SK-N-SH treated with all-trans-retinoic acid at 6 μM for 48 hours (cell line): ENCODE data around the gene TFB2M.
A peak's percentile ranks its signal among the peaks of the same experiment; 100 is the strongest.

Experiments
- ATAC-seq: fragments of 200-7000 bp; cut with Tn5 transposase; 3 replicates; pipeline ENCODE4 v1.9.1; 2020; ENCODE audit warnings: mild to moderate bottlenecking, moderate library complexity
- ARNTL ChIP-seq: fragments of 450-650 bp; formaldehyde crosslinking; IDR thresholded peaks from 2 replicates; pipeline ENCODE4 v1.5.0; 2020; ENCODE audit warnings: low read depth, mild to moderate bottlenecking, moderate library complexity, borderline replicate concordance
- BACH2 ChIP-seq: fragments of 250-450 bp; sonication (Bioruptor Pico); IDR thresholded peaks from 2 replicates; pipeline ENCODE4 v1.9.0; 2021; ENCODE audit warnings: mild to moderate bottlenecking, borderline replicate concordance
- CSDC2 ChIP-seq: fragments of 250-450 bp; sonication (Bioruptor Pico); IDR thresholded peaks from 2 replicates; pipeline ENCODE4 v1.5.0; 2020; ENCODE audit warnings: mild to moderate bottlenecking, moderate library complexity
- ESRRG ChIP-seq: fragments of 250-450 bp; sonication (Bioruptor Pico); IDR thresholded peaks from 2 replicates; pipeline ENCODE4 v1.6.1; 2021; ENCODE audit warnings: mild to moderate bottlenecking
- ISL1 ChIP-seq: fragments of 250-450 bp; sonication (Bioruptor Pico); IDR thresholded peaks from 2 replicates; pipeline ENCODE4 v2.1.2; 2022; ENCODE audit warnings: mild to moderate bottlenecking, moderate library complexity
- OSR1 ChIP-seq: fragments of 250-450 bp; sonication (Bioruptor Pico); IDR thresholded peaks from 2 replicates; pipeline ENCODE4 v1.8.0; 2022; ENCODE audit warnings: moderate library complexity, mild to moderate bottlenecking, inconsistent platforms
- PPARA ChIP-seq: fragments of 250-450 bp; sonication (Bioruptor Pico); IDR thresholded peaks from 2 replicates; pipeline ENCODE4 v1.5.0; 2020; ENCODE audit warnings: mild to moderate bottlenecking, borderline replicate concordance
- SNAI2 ChIP-seq: fragments of 250-450 bp; sonication (Bioruptor Pico); IDR thresholded peaks from 2 replicates; pipeline ENCODE4 v1.5.0; 2020; ENCODE audit warnings: mild to moderate bottlenecking, moderate library complexity
- TCF4 ChIP-seq: fragments of 250-450 bp; sonication (Bioruptor Pico); IDR thresholded peaks from 2 replicates; pipeline ENCODE4 v1.8.0; 2021; ENCODE audit warnings: mild to moderate bottlenecking, moderate library complexity, borderline replicate concordance
- TOX ChIP-seq: fragments of 250-450 bp; sonication (Bioruptor Pico); IDR thresholded peaks from 2 replicates; pipeline ENCODE4 v1.8.0; 2021; ENCODE audit warnings: mild to moderate bottlenecking, moderate library complexity, borderline replicate concordance
- ZC3H10 ChIP-seq: fragments of 250-450 bp; sonication (Bioruptor Pico); IDR thresholded peaks from 2 replicates; pipeline ENCODE4 v1.5.1; 2021; ENCODE audit warnings: mild to moderate bottlenecking, moderate library complexity
- ZFP3 ChIP-seq: fragments of 250-450 bp; sonication (Bioruptor Pico); IDR thresholded peaks from 2 replicates; pipeline ENCODE4 v1.5.0; 2020; ENCODE audit warnings: mild to moderate bottlenecking, moderate library complexity
- ZFP30 ChIP-seq: fragments of 450-650 bp; formaldehyde crosslinking; IDR thresholded peaks from 2 replicates; pipeline ENCODE4 v1.5.0; 2022; ENCODE audit warnings: mild to moderate bottlenecking, moderate library complexity
- ZNF565 ChIP-seq: fragments of 450-650 bp; formaldehyde crosslinking; conservative IDR thresholded peaks from 2 replicates; pipeline ENCODE4 v1.5.0; 2020; ENCODE audit warnings: low read depth, mild to moderate bottlenecking, moderate library complexity
- ZNF70 ChIP-seq: fragments of 450-650 bp; formaldehyde crosslinking; IDR thresholded peaks from 2 replicates; pipeline ENCODE4 v1.5.0; 2020; ENCODE audit warnings: mild to moderate bottlenecking, moderate library complexity
- ZNF8 ChIP-seq: fragments of 450-650 bp; formaldehyde crosslinking; IDR thresholded peaks from 2 replicates; pipeline ENCODE4 v1.5.0; 2020; ENCODE audit warnings: mild to moderate bottlenecking, moderate library complexity
- TF ChIP-seq, protein P1 (sequence below): fragments of 250-450 bp; sonication (Bioruptor Pico); IDR thresholded peaks from 2 replicates; pipeline ENCODE4 v1.8.0; 2021; ENCODE audit warnings: low read depth, mild to moderate bottlenecking, moderate library complexity, borderline replicate concordance
- TF ChIP-seq, protein P2 (sequence below): fragments of 250-450 bp; sonication (Bioruptor Pico); IDR thresholded peaks from 2 replicates; pipeline ENCODE4 v1.8.0; 2020; ENCODE audit warnings: mild to moderate bottlenecking, moderate library complexity, borderline replicate concordance
- TF ChIP-seq, protein P3 (sequence below): fragments of 250-450 bp; sonication (Bioruptor Pico); IDR thresholded peaks from 2 replicates; pipeline ENCODE4 v1.5.0; 2020; ENCODE audit warnings: mild to moderate bottlenecking, moderate library complexity
- TF ChIP-seq, protein P4 (sequence below): fragments of 250-450 bp; sonication (Bioruptor Pico); IDR thresholded peaks from 2 replicates; pipeline ENCODE4 v1.5.1; 2021; ENCODE audit warnings: mild to moderate bottlenecking, moderate library complexity
- TF ChIP-seq, protein P5 (sequence below): fragments of 250-450 bp; sonication (Bioruptor Pico); IDR thresholded peaks from 2 replicates; pipeline ENCODE4 v1.5.1; 2020; ENCODE audit warnings: low read depth, mild to moderate bottlenecking, moderate library complexity

TFB2M gene

DNA sequence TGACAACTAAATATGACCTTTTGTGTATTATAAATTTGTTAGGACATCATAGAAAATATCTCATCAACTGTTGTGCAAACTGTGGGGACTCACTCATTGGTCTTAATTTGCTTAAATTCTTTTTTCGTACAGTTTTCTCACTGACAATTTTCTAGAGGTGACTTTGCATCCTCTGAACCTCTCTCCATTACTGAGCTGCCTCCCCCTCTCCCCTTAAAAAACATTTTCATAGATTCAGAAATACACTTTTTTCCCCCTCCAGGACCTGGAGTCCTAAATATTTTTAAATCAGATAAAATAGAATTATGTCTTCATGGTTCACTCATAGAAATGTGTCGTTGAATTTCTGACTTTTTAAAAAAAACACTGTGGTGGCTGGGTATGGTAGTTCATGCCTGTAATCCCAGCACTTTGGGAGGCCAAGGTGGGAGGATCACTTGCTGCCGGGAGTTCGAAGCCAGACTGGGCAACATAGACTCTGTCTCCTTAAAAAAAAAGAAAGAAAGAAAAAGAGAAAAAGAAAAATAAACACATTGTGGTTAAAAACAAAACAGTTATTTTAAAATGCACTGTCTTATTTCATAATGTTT, 1.7 kb upstream of the TFB2M start:
- no peak for ATAC-seq
- TF ChIP-seq ZFP3 (no peak), OSR1 (CRISPR knock-in tag) (no peak), ZNF565 (CRISPR knock-in tag) (no peak), ISL1 (CRISPR knock-in tag) (no peak), ARNTL (no peak), PPARA (CRISPR knock-in tag) (no peak), TCF4 (no peak), TOX (CRISPR knock-in tag) (no peak), CSDC2 (CRISPR knock-in tag) (no peak)
- TF ChIP-seq, protein P1, sequence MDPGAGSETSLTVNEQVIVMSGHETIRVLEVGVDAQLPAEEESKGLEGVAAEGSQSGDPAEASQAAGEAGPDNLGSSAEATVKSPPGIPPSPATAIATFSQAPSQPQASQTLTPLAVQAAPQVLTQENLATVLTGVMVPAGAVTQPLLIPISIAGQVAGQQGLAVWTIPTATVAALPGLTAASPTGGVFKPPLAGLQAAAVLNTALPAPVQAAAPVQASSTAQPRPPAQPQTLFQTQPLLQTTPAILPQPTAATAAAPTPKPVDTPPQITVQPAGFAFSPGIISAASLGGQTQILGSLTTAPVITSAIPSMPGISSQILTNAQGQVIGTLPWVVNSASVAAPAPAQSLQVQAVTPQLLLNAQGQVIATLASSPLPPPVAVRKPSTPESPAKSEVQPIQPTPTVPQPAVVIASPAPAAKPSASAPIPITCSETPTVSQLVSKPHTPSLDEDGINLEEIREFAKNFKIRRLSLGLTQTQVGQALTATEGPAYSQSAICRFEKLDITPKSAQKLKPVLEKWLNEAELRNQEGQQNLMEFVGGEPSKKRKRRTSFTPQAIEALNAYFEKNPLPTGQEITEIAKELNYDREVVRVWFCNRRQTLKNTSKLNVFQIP (CRISPR knock-in tag): no peak
- TF ChIP-seq, protein P2, sequence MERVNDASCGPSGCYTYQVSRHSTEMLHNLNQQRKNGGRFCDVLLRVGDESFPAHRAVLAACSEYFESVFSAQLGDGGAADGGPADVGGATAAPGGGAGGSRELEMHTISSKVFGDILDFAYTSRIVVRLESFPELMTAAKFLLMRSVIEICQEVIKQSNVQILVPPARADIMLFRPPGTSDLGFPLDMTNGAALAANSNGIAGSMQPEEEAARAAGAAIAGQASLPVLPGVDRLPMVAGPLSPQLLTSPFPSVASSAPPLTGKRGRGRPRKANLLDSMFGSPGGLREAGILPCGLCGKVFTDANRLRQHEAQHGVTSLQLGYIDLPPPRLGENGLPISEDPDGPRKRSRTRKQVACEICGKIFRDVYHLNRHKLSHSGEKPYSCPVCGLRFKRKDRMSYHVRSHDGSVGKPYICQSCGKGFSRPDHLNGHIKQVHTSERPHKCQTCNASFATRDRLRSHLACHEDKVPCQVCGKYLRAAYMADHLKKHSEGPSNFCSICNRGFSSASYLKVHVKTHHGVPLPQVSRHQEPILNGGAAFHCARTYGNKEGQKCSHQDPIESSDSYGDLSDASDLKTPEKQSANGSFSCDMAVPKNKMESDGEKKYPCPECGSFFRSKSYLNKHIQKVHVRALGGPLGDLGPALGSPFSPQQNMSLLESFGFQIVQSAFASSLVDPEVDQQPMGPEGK (CRISPR knock-in tag): no peak
- TF ChIP-seq, all 23 proteins: peak for 0

DNA sequence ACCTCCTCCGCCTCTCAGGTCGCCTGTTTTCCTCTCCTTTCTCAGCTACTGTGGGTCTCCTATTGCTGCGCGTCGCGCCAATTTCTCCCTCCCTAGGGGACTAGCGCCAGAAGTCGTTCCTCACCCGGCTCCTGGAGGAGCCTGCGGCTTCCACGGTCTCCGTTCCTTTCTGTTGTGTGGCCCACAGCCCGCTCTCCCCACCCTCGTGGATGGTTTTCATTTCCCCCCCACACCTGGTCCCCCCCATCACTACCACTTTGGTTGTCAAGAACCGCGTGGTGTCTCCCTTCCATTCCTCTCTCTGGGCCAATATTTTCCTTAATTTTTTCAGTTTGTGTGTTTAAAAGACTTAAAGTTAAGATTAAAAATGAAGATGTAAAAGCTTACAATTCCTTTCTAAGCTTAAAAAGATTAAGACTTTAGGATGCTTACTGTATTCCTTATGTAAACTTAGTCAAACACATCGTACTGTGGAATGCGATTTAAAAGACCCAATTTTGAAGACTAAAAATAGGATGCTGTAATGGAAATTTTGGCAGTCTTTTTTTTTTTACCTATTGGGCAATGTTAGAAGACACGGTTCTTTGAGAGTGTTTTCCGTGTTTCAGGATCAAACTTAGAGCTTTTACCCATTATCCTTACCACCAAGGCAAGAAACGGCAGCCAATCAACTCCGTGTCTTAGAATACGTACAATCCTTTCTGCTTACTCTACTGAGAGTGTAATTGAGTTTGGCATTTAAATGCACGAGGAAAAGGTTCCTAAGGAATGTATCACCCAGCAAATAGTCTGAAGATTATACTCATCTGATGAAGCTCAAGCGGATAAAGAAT, 968 bp upstream of the TFB2M start:
- peak; percentile 62 for ATAC-seq
- TF ChIP-seq ISL1 (CRISPR knock-in tag): no peak

DNA sequence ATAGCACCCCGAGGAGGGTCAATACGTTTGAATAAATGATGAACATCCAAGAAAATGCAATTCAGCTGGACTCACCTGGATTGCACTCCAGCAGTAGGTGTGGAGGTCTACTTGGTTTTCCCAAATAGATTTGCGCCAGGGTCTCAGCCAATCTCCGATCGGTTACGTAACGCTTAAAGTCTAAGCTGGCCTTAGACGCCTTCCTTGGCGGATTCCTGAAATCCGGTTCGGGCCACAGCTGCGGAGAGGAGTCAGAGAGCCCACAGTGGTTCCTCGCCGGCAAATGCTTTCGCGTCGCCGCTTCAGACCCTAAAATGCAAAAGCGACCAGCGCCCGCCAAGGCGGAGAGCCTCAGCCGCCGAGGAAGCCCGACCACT, 322 bp downstream of the TFB2M start:
- no peak for TF ChIP-seq ZFP30 (CRISPR knock-in tag)
- TF ChIP-seq, protein P3, sequence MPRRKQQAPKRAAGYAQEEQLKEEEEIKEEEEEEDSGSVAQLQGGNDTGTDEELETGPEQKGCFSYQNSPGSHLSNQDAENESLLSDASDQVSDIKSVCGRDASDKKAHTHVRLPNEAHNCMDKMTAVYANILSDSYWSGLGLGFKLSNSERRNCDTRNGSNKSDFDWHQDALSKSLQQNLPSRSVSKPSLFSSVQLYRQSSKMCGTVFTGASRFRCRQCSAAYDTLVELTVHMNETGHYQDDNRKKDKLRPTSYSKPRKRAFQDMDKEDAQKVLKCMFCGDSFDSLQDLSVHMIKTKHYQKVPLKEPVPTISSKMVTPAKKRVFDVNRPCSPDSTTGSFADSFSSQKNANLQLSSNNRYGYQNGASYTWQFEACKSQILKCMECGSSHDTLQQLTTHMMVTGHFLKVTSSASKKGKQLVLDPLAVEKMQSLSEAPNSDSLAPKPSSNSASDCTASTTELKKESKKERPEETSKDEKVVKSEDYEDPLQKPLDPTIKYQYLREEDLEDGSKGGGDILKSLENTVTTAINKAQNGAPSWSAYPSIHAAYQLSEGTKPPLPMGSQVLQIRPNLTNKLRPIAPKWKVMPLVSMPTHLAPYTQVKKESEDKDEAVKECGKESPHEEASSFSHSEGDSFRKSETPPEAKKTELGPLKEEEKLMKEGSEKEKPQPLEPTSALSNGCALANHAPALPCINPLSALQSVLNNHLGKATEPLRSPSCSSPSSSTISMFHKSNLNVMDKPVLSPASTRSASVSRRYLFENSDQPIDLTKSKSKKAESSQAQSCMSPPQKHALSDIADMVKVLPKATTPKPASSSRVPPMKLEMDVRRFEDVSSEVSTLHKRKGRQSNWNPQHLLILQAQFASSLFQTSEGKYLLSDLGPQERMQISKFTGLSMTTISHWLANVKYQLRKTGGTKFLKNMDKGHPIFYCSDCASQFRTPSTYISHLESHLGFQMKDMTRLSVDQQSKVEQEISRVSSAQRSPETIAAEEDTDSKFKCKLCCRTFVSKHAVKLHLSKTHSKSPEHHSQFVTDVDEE (CRISPR knock-in tag): no peak
- TF ChIP-seq ZNF565 (CRISPR knock-in tag): no peak
- TF ChIP-seq PPARA (CRISPR knock-in tag): no peak
- TF ChIP-seq, protein P4, sequence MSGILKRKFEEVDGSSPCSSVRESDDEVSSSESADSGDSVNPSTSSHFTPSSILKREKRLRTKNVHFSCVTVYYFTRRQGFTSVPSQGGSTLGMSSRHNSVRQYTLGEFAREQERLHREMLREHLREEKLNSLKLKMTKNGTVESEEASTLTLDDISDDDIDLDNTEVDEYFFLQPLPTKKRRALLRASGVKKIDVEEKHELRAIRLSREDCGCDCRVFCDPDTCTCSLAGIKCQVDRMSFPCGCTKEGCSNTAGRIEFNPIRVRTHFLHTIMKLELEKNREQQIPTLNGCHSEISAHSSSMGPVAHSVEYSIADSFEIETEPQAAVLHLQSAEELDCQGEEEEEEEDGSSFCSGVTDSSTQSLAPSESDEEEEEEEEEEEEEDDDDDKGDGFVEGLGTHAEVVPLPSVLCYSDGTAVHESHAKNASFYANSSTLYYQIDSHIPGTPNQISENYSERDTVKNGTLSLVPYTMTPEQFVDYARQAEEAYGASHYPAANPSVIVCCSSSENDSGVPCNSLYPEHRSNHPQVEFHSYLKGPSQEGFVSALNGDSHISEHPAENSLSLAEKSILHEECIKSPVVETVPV (CRISPR knock-in tag): no peak
- TF ChIP-seq BACH2: no peak
- no peak for TF ChIP-seq ISL1 (CRISPR knock-in tag)
- no peak for TF ChIP-seq ZC3H10 (CRISPR knock-in tag)
- TF ChIP-seq ZNF70: no peak
- no peak for TF ChIP-seq SNAI2 (CRISPR knock-in tag)
- no peak for TF ChIP-seq OSR1 (CRISPR knock-in tag)
- TF ChIP-seq, protein P1 (CRISPR knock-in tag): no peak
- TF ChIP-seq CSDC2 (CRISPR knock-in tag): no peak
- no peak for TF ChIP-seq ESRRG (CRISPR knock-in tag)
- TF ChIP-seq, protein P5, sequence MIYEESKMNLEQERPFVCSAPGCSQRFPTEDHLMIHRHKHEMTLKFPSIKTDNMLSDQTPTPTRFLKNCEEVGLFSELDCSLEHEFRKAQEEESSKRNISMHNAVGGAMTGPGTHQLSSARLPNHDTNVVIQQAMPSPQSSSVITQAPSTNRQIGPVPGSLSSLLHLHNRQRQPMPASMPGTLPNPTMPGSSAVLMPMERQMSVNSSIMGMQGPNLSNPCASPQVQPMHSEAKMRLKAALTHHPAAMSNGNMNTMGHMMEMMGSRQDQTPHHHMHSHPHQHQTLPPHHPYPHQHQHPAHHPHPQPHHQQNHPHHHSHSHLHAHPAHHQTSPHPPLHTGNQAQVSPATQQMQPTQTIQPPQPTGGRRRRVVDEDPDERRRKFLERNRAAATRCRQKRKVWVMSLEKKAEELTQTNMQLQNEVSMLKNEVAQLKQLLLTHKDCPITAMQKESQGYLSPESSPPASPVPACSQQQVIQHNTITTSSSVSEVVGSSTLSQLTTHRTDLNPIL (CRISPR knock-in tag): no peak
- no peak for TF ChIP-seq ZFP3
- TF ChIP-seq TCF4: no peak
- TF ChIP-seq, protein P2 (CRISPR knock-in tag): no peak
- no peak for TF ChIP-seq TOX (CRISPR knock-in tag)
- TF ChIP-seq ZNF8 (CRISPR knock-in tag): no peak
- TF ChIP-seq, all 23 proteins: peak for 0
- peak; percentile 10 for ATAC-seq
